ENCODE results near the gene PLPP2. TPM values are rescaled to one million over a fixed set of nuclear protein-coding genes. Genes with fewer than 3 reads are reported as not detected.

Gene PLPP2
- total and polyA plus RNA-seq, 2 of the 13 experiments (the other 11 are each of a cell fraction or from before 2014, with no cell fraction given), result not detected

DNA sequence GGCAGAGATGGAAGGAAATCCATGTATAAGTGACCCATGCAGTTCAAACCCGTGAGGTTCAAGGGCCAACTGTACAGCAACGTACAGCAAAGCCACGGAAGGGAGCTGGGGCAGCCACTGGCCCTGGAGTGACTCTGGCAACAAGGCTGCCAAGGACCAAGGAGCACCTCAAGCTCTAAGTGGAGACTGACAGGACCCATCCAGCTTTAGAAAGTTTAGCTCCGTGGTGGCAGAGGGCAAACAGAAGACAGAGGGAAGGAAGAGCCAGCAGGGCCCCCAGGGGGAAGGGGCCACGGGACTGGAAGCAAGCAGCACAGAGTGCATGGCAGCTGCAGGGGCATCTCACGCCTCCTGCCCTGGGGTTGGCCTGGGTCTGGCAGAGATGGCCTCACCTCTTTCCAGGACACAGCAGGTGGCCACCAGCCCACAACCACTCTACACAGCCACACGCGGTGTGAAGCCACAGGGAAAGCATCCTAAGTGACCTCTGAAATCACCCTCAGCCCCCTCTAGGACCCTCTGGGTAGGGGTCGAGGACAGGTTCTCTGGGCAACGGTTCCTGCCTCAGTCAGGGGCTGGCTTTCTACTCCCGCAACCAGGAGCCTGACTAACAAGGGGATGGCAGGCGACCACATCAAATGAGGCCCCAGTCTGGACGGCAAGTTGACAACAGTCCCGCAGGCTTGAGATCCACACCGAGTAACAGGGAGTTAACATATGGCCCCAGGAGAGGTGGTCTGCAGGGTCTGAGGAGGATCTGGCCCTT lies 49.6 kb upstream of the PLPP2 start:
- H3K27ac ChIP-seq (ENCODE audit: extremely low read length, insufficient read depth, low read length), result peak overlapping the region; percentile 48
- no TSS peak for BruUV-seq (replicated peaks)
- H3K9me3 ChIP-seq (ENCODE audit: low read length), result no peaks in the 10 kb centered on the region
- CTCF ChIA-PET (ENCODE audit: low intra/inter-chr PET ratio, low total read pairs), result no interaction called here
- H4K20me1 ChIP-seq (ENCODE audit: insufficient read depth, low read length), result peaks cover 48% of the 10 kb centered on the region
- WGBS (ENCODE audit: low lambda C conversion rate), result 81% methylated on average over 10 of the region's 15 CpGs
- H3K27me3 ChIP-seq (ENCODE audit: control insufficient read depth in 1 of 2, insufficient read depth in 2 of 2, low read length in 2 of 2), result no peaks in the 10 kb centered on the region; a peak in 1 of 5 replicates
- in situ Hi-C loops (cut with HindIII; ENCODE audit: extremely low pct_ligation_motif_present, low pct_unique_long_range_greater_than_20kb), result no loop called here
- ATAC-seq (no peak), FAIRE-seq (no peak), DNase-seq (ENCODE audit: low spot score) (no peak)
- H3K4me2 ChIP-seq (ENCODE audit: low read depth, low read length), result peak overlapping the region; percentile 92
- POLR2A ChIA-PET, result no interaction called here
- H3K36me3 ChIP-seq (replicated peaks in 1 of 2; ENCODE audit: control insufficient read depth in 1 of 2, insufficient read depth in 2 of 2, low read length in 2 of 2), result peaks cover 1 to 8% of the 10 kb centered on the region in 2 experiments; a peak in 2 of 5 replicates
- H3K9ac ChIP-seq (ENCODE audit: insufficient read depth, low read depth, low read length), result peak overlapping the region; percentile 33; the same call in 1 of the 2 replicates
- H2AFZ ChIP-seq (ENCODE audit: low read length), result no peak overlapping the region
- H3K4me3 ChIP-seq (replicated peaks in 1 of 3; ENCODE audit: insufficient read depth in 1 of 3, low read depth in 2 of 3, low read length in 3 of 3), result peak overlapping the region in 1 of 3 experiments; percentile 72; a peak in 2 of 6 replicates
- intact Hi-C loops (cut with micrococcal nuclease; ENCODE audit: unreplicated experiment), result no loop called here
- H3K4me1 ChIP-seq (ENCODE audit: insufficient read depth, low read length), result peaks cover 68% of the 10 kb centered on the region
- peaks cover 75% of the 10 kb centered on the region for H3K79me2 ChIP-seq (ENCODE audit: insufficient read depth, low read length)
- TF ChIP-seq JUND (CRISPR knock-in tag; IDR thresholded peaks at IDR 0.05), result no peak
- TF ChIP-seq EED (CRISPR knock-in tag; IDR thresholded peaks at IDR 0.05), result peak; percentile 28; the same call in 1 of the 2 replicates
- no peak for TF ChIP-seq REXO4 (CRISPR knock-in tag; IDR thresholded peaks at IDR 0.05; ENCODE audit: borderline replicate concordance)
- no peak for TF ChIP-seq ZNF17 (CRISPR knock-in tag; IDR thresholded peaks at IDR 0.05)
- no peak for TF ChIP-seq EEA1 (CRISPR knock-in tag; IDR thresholded peaks at IDR 0.05; ENCODE audit: borderline replicate concordance)
- TF ChIP-seq FOSL2 (CRISPR knock-in tag; IDR thresholded peaks at IDR 0.05), result no peak
- no peak for TF ChIP-seq TOE1 (CRISPR knock-in tag; IDR thresholded peaks at IDR 0.05)
- TF ChIP-seq, protein P1, sequence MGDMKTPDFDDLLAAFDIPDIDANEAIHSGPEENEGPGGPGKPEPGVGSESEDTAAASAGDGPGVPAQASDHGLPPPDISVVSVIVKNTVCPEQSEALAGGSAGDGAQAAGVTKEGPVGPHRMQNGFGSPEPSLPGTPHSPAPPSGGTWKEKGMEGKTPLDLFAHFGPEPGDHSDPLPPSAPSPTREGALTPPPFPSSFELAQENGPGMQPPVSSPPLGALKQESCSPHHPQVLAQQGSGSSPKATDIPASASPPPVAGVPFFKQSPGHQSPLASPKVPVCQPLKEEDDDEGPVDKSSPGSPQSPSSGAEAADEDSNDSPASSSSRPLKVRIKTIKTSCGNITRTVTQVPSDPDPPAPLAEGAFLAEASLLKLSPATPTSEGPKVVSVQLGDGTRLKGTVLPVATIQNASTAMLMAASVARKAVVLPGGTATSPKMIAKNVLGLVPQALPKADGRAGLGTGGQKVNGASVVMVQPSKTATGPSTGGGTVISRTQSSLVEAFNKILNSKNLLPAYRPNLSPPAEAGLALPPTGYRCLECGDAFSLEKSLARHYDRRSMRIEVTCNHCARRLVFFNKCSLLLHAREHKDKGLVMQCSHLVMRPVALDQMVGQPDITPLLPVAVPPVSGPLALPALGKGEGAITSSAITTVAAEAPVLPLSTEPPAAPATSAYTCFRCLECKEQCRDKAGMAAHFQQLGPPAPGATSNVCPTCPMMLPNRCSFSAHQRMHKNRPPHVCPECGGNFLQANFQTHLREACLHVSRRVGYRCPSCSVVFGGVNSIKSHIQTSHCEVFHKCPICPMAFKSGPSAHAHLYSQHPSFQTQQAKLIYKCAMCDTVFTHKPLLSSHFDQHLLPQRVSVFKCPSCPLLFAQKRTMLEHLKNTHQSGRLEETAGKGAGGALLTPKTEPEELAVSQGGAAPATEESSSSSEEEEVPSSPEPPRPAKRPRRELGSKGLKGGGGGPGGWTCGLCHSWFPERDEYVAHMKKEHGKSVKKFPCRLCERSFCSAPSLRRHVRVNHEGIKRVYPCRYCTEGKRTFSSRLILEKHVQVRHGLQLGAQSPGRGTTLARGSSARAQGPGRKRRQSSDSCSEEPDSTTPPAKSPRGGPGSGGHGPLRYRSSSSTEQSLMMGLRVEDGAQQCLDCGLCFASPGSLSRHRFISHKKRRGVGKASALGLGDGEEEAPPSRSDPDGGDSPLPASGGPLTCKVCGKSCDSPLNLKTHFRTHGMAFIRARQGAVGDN (CRISPR knock-in tag; IDR thresholded peaks at IDR 0.05), result peak; percentile 6; the same call in 1 of the 2 replicates
- no peak for TF ChIP-seq ZNF850 (CRISPR knock-in tag; conservative IDR thresholded peaks at IDR 0.05)
- 0 out of 2 replicates have a peak, but pooled peaks have one; percentile 12 for TF ChIP-seq GABPB1 (CRISPR knock-in tag; IDR thresholded peaks at IDR 0.05)
- TF ChIP-seq XBP1 (CRISPR knock-in tag; IDR thresholded peaks at IDR 0.05), result no peak
- TF ChIP-seq ZSCAN30 (CRISPR knock-in tag; IDR thresholded peaks at IDR 0.05), result no peak
- no peak for TF ChIP-seq HOXA5 (CRISPR knock-in tag; IDR thresholded peaks at IDR 0.05)
- 0 out of 2 replicates have a peak, but pooled peaks have one; percentile 13 for TF ChIP-seq PHF20 (CRISPR knock-in tag; IDR thresholded peaks at IDR 0.05)
- no peak for TF ChIP-seq ZNF598 (CRISPR knock-in tag; IDR thresholded peaks at IDR 0.05; ENCODE audit: borderline replicate concordance)
- TF ChIP-seq WIZ (CRISPR knock-in tag; IDR thresholded peaks at IDR 0.05), result no peak
- TF ChIP-seq, protein P2, sequence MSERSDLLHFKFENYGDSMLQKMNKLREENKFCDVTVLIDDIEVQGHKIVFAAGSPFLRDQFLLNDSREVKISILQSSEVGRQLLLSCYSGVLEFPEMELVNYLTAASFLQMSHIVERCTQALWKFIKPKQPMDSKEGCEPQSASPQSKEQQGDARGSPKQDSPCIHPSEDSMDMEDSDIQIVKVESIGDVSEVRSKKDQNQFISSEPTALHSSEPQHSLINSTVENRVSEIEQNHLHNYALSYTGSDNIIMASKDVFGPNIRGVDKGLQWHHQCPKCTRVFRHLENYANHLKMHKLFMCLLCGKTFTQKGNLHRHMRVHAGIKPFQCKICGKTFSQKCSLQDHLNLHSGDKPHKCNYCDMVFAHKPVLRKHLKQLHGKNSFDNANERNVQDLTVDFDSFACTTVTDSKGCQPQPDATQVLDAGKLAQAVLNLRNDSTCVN (CRISPR knock-in tag; IDR thresholded peaks at IDR 0.05; ENCODE audit: borderline replicate concordance), result no peak
- no peak for TF ChIP-seq KLF13 (CRISPR knock-in tag; IDR thresholded peaks at IDR 0.05)
